Measurements from ENCODE around the gene CIB4.

DNA sequence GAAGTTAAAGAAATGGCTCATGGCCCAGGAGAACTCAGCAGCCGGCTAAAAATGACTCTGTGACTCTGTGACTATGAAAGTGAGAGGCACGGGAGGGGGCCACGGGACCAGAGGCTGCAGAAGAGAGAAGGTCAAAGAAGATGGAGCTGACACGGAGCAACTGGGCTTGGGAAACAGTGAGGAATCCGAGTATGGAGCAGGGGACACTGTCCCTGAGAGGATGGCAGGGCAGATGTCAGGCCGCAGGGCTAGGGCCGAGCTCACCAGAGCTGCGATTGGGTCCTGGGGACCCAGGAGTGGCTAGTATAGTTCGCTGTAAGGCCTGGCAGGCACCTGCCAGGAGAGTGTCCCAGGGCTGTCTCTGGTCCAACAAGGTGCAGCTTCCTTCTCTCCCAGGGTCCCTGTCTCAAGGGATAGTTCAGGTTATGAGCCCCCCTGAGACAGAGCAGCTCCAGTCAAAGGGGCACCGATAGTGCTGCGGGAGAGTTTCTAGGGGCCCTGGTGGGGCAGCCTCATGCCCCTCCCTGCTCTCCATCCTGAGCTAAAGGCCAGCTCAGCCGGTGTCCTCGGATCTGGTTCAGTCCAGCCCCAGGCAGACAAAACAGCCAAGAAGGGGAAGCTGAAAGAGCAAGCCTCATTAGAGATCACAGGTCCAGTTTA, 42.7 kb downstream of the CIB4 start:
- TF ChIP-seq GATA3 (IDR thresholded peaks at IDR 0.05; ENCODE audit: low read depth, low read length): no peak
- TF ChIP-seq GATA2 (IDR thresholded peaks at IDR 0.05; ENCODE audit: low read depth, low read length): no peak
